HL-60 (cell line): Measurements from ENCODE around the gene PRKCI.
A peak's percentile ranks its signal among the peaks of the same experiment; 100 is the strongest.

Experiments
- DNase-seq, 2 experiments: peaks; one replicate each; pipeline ENCODE4 v3.0.0-alpha.2; 2010 to 2020; ENCODE audit warnings: low read depth in 1 of 2, low spot score in 1 of 2
- H3K27ac ChIP-seq: fragments of 250-450 bp; sonication (Bioruptor Pico); replicated peaks from 2 replicates; pipeline ENCODE4 v1.5.1; 2020; ENCODE audit warnings: mild to moderate bottlenecking, moderate library complexity
- H3K27me3 ChIP-seq: fragments of 250-450 bp; sonication (Bioruptor Pico); 2 replicates; pipeline ENCODE4 v1.5.1; 2021; ENCODE audit warnings: mild to moderate bottlenecking, moderate library complexity; ENCODE audit not compliant: insufficient read depth, poor library complexity, severe bottlenecking
- H3K4me3 ChIP-seq: replicated peaks from 2 replicates; pipeline ENCODE4 v1.5.1; 2011; ENCODE audit warnings: mild to moderate bottlenecking, control low read depth, low read length; ENCODE audit not compliant: insufficient read depth
- CTCF ChIP-seq: IDR thresholded peaks from one replicate; pipeline ENCODE4 v1.5.1; 2011; ENCODE audit warnings: low read length, control low read depth, inconsistent platforms; ENCODE audit not compliant: insufficient read depth
- GABPA ChIP-seq: IDR thresholded peaks from 2 replicates; pipeline ENCODE4 v1.6.1; 2012; ENCODE audit warnings: low read depth
- POLR2AphosphoS5 ChIP-seq: IDR thresholded peaks from 2 replicates; pipeline ENCODE4 v1.6.1; 2012; ENCODE audit warnings: low read depth
- REST ChIP-seq: IDR thresholded peaks from 2 replicates; pipeline ENCODE4 v1.6.1; 2012; ENCODE audit warnings: low read depth; ENCODE audit not compliant: insufficient replicate concordance
- SPI1 ChIP-seq: IDR thresholded peaks from 2 replicates; pipeline ENCODE4 v1.6.1; 2012; ENCODE audit warnings: low read depth, mild to moderate bottlenecking, borderline replicate concordance

The PRKCI gene

GRCh38 chr3:170307671-170308405 lies 85.6 kb downstream of the PRKCI start:
- TF ChIP-seq REST = no peak
- TF ChIP-seq GABPA = no peak
- no peak for TF ChIP-seq SPI1
- no peak for TF ChIP-seq CTCF
- TF ChIP-seq POLR2AphosphoS5 = no peak
- Histone ChIP-seq H3K27ac (no peak overlapping the region), H3K4me3 (no peak overlapping the region), H3K27me3 (no peaks in the 10 kb centered on the region)
- DNase-seq = no peak

- TF ChIP-seq SPI1 (peak; percentile 69), CTCF (no peak)
- Histone ChIP-seq H3K4me3 (no peak overlapping the region), H3K27ac (no peak overlapping the region), H3K27me3 (no peaks in the 10 kb centered on the region)
- DNase-seq = no peak
These were observed 86.8 kb downstream of the PRKCI start for GRCh38 chr3:170309046-170309445.

GRCh38 chr3:170317954-170318353 lies 95.7 kb downstream of the PRKCI start:
- DNase-seq = no peak
- no peak for TF ChIP-seq GABPA
- TF ChIP-seq REST = no peak
- no peak for TF ChIP-seq SPI1
- no peak for TF ChIP-seq POLR2AphosphoS5
- TF ChIP-seq CTCF = no peak
- Histone ChIP-seq H3K27ac (no peak overlapping the region), H3K4me3 (no peak overlapping the region), H3K27me3 (no peaks in the 10 kb centered on the region)

GRCh38 chr3:170320461-170321121 lies 98.4 kb downstream of the PRKCI start:
- H3K27ac ChIP-seq = no peak overlapping the region
- no peak for TF ChIP-seq CTCF
- no peak for TF ChIP-seq SPI1
- no peak for TF ChIP-seq REST
- no peak for TF ChIP-seq POLR2AphosphoS5
- no peak for TF ChIP-seq GABPA
- no peak overlapping the region for H3K4me3 ChIP-seq
- DNase-seq = no peak
- H3K27me3 ChIP-seq = no peaks in the 10 kb centered on the region
